GM21528 (cell line): ENCODE measurements around the gene NOTCH1.
"Not testable (repeated sequence)": the region's sequence is repeated elsewhere in the genome, so short reads cannot be mapped to it uniquely, and the experiment has no call there.

Experiments used
- ATAC-seq: cut with Tn5 transposase; IDR thresholded peaks from one replicate; pipeline ENCODE4 v1.9.1; 2021; ENCODE audit warnings: mild to moderate bottlenecking, moderate library complexity; ENCODE audit not compliant: unreplicated experiment, low FRiP score

The NOTCH1 gene

GRCh38 chr9:136579650-136580219 lies 33.9 kb upstream of the NOTCH1 start:
- ATAC-seq, result not testable (repeated sequence)

- ATAC-seq, result no peak
These were observed 33.2 kb upstream of the NOTCH1 start for GRCh38 chr9:136578915-136579649.

- no peak for ATAC-seq
These were observed 32.7 kb upstream of the NOTCH1 start for GRCh38 chr9:136578626-136578914.

- ATAC-seq, result no peak
These were observed 32.2 kb upstream of the NOTCH1 start for GRCh38 chr9:136577941-136578625.

- no peak for ATAC-seq
These were observed 30.4 kb upstream of the NOTCH1 start for GRCh38 chr9:136576269-136576626.

GRCh38 chr9:136575626-136576268 lies 29.9 kb upstream of the NOTCH1 start:
- ATAC-seq, result no peak

- not testable (repeated sequence) for ATAC-seq
These were observed 28.8 kb upstream of the NOTCH1 start for GRCh38 chr9:136574606-136575005.

GRCh38 chr9:136572828-136573625 lies 27.2 kb upstream of the NOTCH1 start:
- ATAC-seq, result no peak

GRCh38 chr9:136572003-136572827 lies 26.4 kb upstream of the NOTCH1 start:
- ATAC-seq, result no peak

- no peak for ATAC-seq
These were observed 25.7 kb upstream of the NOTCH1 start for GRCh38 chr9:136571531-136571930.

GRCh38 chr9:136570916-136571315 lies 25.1 kb upstream of the NOTCH1 start:
- no peak for ATAC-seq

- ATAC-seq, result no peak
These were observed 24.5 kb upstream of the NOTCH1 start for GRCh38 chr9:136570191-136570845.

GRCh38 chr9:136569526-136570148 lies 23.8 kb upstream of the NOTCH1 start:
- no peak for ATAC-seq

- no peak for ATAC-seq
These were observed 22.6 kb upstream of the NOTCH1 start for GRCh38 chr9:136568288-136569081.

GRCh38 chr9:136567651-136568287 lies 21.9 kb upstream of the NOTCH1 start:
- ATAC-seq, result no peak

- ATAC-seq, result no peak
These were observed 21.1 kb upstream of the NOTCH1 start for GRCh38 chr9:136566901-136567300.

- ATAC-seq, result no peak
These were observed 20.7 kb upstream of the NOTCH1 start for GRCh38 chr9:136566553-136566895.
